HG02970 (cell line): ENCODE results near the gene FGF11.
"Not testable (repeated sequence)": the region's sequence is repeated elsewhere in the genome, so short reads cannot be mapped to it uniquely, and the experiment has no call there.

ENCODE experiments used
- ATAC-seq: cut with Tn5 transposase; IDR thresholded peaks from one replicate; pipeline ENCODE4 v1.9.1; 2021; ENCODE audit warnings: mild to moderate bottlenecking, moderate library complexity, moderate number of reproducible peaks; ENCODE audit not compliant: unreplicated experiment, low FRiP score

Gene FGF11

GRCh38 chr17:7476951-7477350 is 37.6 kb downstream of the FGF11 start:
- ATAC-seq: no peak

GRCh38 chr17:7477392-7478275 is 38.3 kb downstream of the FGF11 start:
- no peak for ATAC-seq

GRCh38 chr17:7478276-7479212 is 39.2 kb downstream of the FGF11 start:
- ATAC-seq: no peak

- ATAC-seq: no peak
These were observed 40.1 kb downstream of the FGF11 start, which contains the start of gene ZBTB4 for GRCh38 chr17:7479213-7480088. Gene ZBTB4, minus strand, starts transcription at chr17:7479631. Its CDS starts 12,830 bp downstream, at chr17:7466801.

GRCh38 chr17:7480089-7480384 is 40.7 kb downstream of the FGF11 start:
- ATAC-seq: no peak

- ATAC-seq: not testable (repeated sequence)
These were observed 42.0 kb downstream of the FGF11 start, which contains the start of gene SLC35G6 for GRCh38 chr17:7481275-7481674. Gene SLC35G6, plus strand, starts transcription at chr17:7481446. Its CDS starts 71 bp downstream, at chr17:7481517.

GRCh38 chr17:7481842-7482741 is 42.8 kb downstream of the FGF11 start:
- not testable (repeated sequence) for ATAC-seq

- ATAC-seq: not testable (repeated sequence)
These were observed 43.4 kb downstream of the FGF11 start for GRCh38 chr17:7482742-7483088.

- peak; percentile 17 for ATAC-seq
These were observed 44.1 kb downstream of the FGF11 start for GRCh38 chr17:7483255-7484066.

- ATAC-seq: peak; percentile 58
These were observed 45.0 kb downstream of the FGF11 start, which contains the start of gene POLR2A for GRCh38 chr17:7484067-7484918. Gene POLR2A, plus strand, starts transcription at chr17:7484366.

GRCh38 chr17:7484919-7485377 is 45.6 kb downstream of the FGF11 start:
- ATAC-seq: no peak

GRCh38 chr17:7486181-7486580 is 46.9 kb downstream of the FGF11 start:
- ATAC-seq: no peak

- no peak for ATAC-seq
These were observed 50.8 kb downstream of the FGF11 start for GRCh38 chr17:7490144-7490543.

GRCh38 chr17:7491583-7491982 is 52.3 kb downstream of the FGF11 start:
- ATAC-seq: no peak

- ATAC-seq: no peak
These were observed 54.6 kb downstream of the FGF11 start for GRCh38 chr17:7493941-7494340.
